ENCODE results near the gene PRKCQ.

PRKCQ gene

GRCh38 chr10:6379015-6379776 lies 200.9 kb downstream of the PRKCQ start:
- DNase-seq = no peak

Data from NCI-H2029 (cell line).